Measurements from ENCODE around the gene IVNS1ABP.

Gene IVNS1ABP

DNA sequence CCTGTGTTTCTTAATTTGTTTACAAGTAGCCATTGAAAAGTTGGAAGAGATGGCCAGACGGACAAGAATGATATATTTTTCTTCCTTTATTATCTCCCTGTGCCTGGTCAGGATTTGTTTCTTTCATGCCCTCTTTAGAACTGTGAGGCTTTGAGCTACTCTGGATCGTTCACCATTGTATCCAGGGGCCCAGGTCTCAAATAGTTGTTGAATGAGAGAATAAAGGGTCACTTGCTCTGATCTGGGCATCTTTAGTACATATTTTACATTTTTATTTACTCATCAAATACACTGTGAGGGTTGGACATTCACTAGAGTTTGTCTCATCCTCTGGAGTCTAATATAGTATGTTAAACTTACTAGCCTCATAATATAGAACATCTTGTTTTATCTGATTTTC is 48.7 kb downstream of the IVNS1ABP start:
- no peak for DNase-seq (ENCODE audit: low spot score)
- TF ChIP-seq, protein P1, sequence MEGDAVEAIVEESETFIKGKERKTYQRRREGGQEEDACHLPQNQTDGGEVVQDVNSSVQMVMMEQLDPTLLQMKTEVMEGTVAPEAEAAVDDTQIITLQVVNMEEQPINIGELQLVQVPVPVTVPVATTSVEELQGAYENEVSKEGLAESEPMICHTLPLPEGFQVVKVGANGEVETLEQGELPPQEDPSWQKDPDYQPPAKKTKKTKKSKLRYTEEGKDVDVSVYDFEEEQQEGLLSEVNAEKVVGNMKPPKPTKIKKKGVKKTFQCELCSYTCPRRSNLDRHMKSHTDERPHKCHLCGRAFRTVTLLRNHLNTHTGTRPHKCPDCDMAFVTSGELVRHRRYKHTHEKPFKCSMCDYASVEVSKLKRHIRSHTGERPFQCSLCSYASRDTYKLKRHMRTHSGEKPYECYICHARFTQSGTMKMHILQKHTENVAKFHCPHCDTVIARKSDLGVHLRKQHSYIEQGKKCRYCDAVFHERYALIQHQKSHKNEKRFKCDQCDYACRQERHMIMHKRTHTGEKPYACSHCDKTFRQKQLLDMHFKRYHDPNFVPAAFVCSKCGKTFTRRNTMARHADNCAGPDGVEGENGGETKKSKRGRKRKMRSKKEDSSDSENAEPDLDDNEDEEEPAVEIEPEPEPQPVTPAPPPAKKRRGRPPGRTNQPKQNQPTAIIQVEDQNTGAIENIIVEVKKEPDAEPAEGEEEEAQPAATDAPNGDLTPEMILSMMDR (IDR thresholded peaks at IDR 0.05), result no peak
- no peak overlapping the region for H3K27ac ChIP-seq
- no peak overlapping the region for H3K4me3 ChIP-seq

DNA sequence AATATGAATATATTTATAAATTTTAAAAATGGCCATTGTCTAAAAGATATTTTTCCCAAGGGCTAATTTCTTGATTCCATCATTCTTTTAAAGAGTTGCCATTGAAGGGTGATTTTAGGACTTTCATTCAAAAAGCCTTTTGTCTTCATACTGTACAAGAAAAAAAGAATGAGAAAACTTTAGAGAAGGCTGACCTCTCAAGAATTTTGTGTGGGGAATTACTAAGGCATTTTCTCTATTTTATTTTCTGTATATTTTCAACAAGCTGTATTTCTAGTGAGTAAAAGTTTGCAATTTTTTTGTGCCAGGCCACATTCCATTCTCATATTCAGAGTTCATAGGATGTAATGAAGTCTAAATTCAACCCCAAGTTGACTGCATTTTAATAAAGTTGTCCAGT is 49.3 kb downstream of the IVNS1ABP start:
- no peak for DNase-seq (ENCODE audit: low spot score)
- TF ChIP-seq, protein P1 (IDR thresholded peaks at IDR 0.05), result no peak
- H3K4me3 ChIP-seq, result no peak overlapping the region
- no peak overlapping the region for H3K27ac ChIP-seq

DNA sequence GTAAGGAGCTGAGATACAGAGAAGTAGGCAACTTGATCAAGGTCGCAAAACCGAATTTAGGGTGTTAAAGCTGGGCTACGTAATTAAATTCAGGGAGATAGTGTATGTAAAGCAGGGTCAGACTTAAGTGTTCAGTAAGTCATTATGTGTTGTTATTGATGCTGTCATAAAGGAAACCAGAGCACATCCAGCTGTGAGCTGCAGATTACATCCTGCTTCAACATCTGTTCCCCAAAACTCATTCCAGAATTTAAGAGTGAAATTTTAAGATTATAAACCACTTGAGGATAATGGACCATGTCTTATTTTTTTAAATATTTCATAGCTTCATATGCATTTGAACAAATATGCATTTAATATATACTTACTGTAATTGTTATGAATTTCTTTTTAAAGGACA is 49.7 kb downstream of the IVNS1ABP start:
- TF ChIP-seq, protein P1 (IDR thresholded peaks at IDR 0.05), result no peak
- DNase-seq (ENCODE audit: low spot score), result no peak

DNA sequence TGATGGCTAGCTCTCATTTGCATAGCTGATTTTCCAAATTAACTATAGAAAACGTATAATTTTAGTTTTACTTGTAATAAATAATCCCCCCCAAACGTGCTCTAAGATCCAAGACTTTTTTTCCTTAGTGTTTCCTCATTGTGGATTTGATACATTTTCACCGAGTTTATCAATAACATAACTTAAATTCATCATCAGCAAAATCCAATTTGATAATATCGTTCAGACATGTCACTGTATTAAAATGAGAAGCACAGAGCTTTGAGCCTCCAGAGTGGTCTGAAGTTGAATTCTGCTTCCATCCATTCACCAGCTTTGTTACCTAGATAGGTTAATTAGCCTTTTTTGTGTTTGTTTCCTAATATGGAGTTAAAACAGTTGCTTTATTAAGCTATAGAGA is 51.7 kb downstream of the IVNS1ABP start:
- no peak for DNase-seq (ENCODE audit: low spot score)
- TF ChIP-seq, protein P1 (IDR thresholded peaks at IDR 0.05), result no peak
- no peak overlapping the region for H3K4me3 ChIP-seq

More for the DNA sequence above, 49.7 kb downstream of the IVNS1ABP start:
- no peak overlapping the region for H3K27ac ChIP-seq
- no peak overlapping the region for H3K4me3 ChIP-seq

DNA sequence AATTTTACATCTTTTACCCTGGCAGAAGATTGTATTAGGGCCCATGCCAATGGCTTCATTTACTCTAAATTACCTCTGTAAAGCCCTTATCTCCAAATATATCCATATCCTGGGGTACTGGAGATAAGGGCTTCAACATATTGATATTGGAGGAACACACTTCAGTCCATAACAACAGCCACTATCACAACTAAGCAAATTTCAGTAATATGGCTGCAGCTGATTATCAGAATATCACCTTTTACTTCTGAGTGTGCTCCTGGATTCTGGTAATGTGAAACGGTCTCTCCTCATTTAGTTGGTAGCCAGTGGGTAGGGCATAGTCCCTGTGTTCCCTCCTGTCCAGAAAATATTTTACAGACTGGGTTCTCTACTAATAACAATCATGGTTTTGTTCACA is 53.3 kb downstream of the IVNS1ABP start:
- Histone ChIP-seq H3K4me3 (no peak overlapping the region), H3K27ac (no peak overlapping the region)
- DNase-seq (ENCODE audit: low spot score), result no peak
- TF ChIP-seq, protein P1 (IDR thresholded peaks at IDR 0.05), result no peak

More for the DNA sequence above, 51.7 kb downstream of the IVNS1ABP start:
- H3K27ac ChIP-seq, result no peak overlapping the region

DNA sequence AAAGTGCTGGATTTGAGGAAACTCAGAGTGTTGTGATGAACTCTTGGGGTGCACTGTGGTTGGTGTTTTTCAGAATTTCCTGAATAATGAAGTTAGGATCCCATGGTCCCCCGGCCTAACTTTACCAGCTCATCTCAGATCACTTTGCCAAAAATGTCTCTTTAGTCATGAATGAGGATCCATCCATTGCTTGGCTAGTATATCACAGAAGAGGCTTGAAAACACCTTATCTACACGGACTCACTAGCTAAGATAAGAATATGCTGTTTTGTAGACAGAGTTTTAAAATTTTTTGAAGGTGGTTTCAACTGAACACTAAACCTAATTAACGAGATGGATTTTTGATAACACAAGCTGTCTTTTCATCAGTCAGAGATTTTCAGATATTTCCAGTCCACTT is 53.8 kb downstream of the IVNS1ABP start:
- no peak for DNase-seq (ENCODE audit: low spot score)
- TF ChIP-seq, protein P1 (IDR thresholded peaks at IDR 0.05), result no peak
- Histone ChIP-seq H3K4me3 (no peak overlapping the region), H3K27ac (no peak overlapping the region)

DNA sequence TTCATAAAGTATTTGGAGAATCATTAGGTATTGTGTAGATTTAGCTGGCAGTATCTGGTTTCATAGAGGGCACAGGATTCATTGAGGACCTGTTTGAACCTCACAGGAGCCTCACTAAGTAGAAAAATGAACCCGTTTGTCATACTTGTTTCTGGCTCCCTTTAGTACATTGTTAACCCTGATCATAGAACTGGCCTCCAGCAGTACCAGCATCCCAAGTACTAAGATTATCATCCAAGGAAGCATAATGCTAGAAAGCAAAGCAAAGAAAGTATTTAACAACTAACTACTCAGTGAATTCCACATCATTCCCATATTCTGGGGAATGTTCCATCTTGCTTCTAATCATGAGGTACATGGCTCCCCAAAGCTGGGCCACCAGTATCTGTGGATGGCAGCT is 54.9 kb downstream of the IVNS1ABP start:
- no peak for DNase-seq (ENCODE audit: low spot score)
- no peak overlapping the region for H3K27ac ChIP-seq
- TF ChIP-seq, protein P1 (IDR thresholded peaks at IDR 0.05), result no peak
- no peak overlapping the region for H3K4me3 ChIP-seq
